Measurements from ENCODE around the gene MBP. TPM values are rescaled to one million over a fixed set of nuclear protein-coding genes. Genes with fewer than 3 reads are reported as not detected.

Gene MBP
- total RNA-seq, 1 experiment from 2014 or later: 4.5 TPM

GRCh38 chr18:77144046-77144445 lies 11.5 kb upstream of the MBP start:
- no peak overlapping the region for H3K4me3 ChIP-seq (ENCODE audit: insufficient read depth, low read depth, low read length)
- no peaks in the 10 kb centered on the region for H3K36me3 ChIP-seq (replicated peaks; ENCODE audit: control insufficient read depth, insufficient read depth, low read length)
- no peaks in the 10 kb centered on the region for H3K27me3 ChIP-seq (ENCODE audit: control insufficient read depth, insufficient read depth, low read length)
- no peak for DNase-seq

- no peak for DNase-seq
- no peaks in the 10 kb centered on the region for H3K27me3 ChIP-seq (ENCODE audit: control insufficient read depth, insufficient read depth, low read length)
Observed at GRCh38 chr18:77143196-77143595, 10.6 kb upstream of the MBP start.

GRCh38 chr18:77141401-77142118 lies 9.0 kb upstream of the MBP start:
- H3K36me3 ChIP-seq (replicated peaks; ENCODE audit: control insufficient read depth, insufficient read depth, low read length): no peaks in the 10 kb centered on the region
- DNase-seq: no peak
- no peak overlapping the region for H3K4me3 ChIP-seq (ENCODE audit: insufficient read depth, low read depth, low read length)

More at GRCh38 chr18:77143196-77143595, 10.6 kb upstream of the MBP start:
- no peak overlapping the region for H3K4me3 ChIP-seq (ENCODE audit: insufficient read depth, low read depth, low read length)
- no peaks in the 10 kb centered on the region for H3K36me3 ChIP-seq (replicated peaks; ENCODE audit: control insufficient read depth, insufficient read depth, low read length)

GRCh38 chr18:77140439-77141109 lies 8.0 kb upstream of the MBP start:
- no peaks in the 10 kb centered on the region for H3K36me3 ChIP-seq (replicated peaks; ENCODE audit: control insufficient read depth, insufficient read depth, low read length)
- H3K27me3 ChIP-seq (ENCODE audit: control insufficient read depth, insufficient read depth, low read length): no peaks in the 10 kb centered on the region
- no peak overlapping the region for H3K4me3 ChIP-seq (ENCODE audit: insufficient read depth, low read depth, low read length)
- DNase-seq: no peak

More at GRCh38 chr18:77141401-77142118, 9.0 kb upstream of the MBP start:
- no peaks in the 10 kb centered on the region for H3K27me3 ChIP-seq (ENCODE audit: control insufficient read depth, insufficient read depth, low read length)

- Histone ChIP-seq H3K36me3 (replicated peaks; ENCODE audit: control insufficient read depth, insufficient read depth, low read length) (no peaks in the 10 kb centered on the region), H3K27me3 (ENCODE audit: control insufficient read depth, insufficient read depth, low read length) (no peaks in the 10 kb centered on the region), H3K4me3 (ENCODE audit: insufficient read depth, low read depth, low read length) (no peak overlapping the region)
- DNase-seq: no peak
Observed at GRCh38 chr18:77140030-77140429, 7.4 kb upstream of the MBP start.

- Histone ChIP-seq H3K27me3 (ENCODE audit: control insufficient read depth, insufficient read depth, low read length) (peaks cover under 1% of the 10 kb centered on the region), H3K36me3 (replicated peaks; ENCODE audit: control insufficient read depth, insufficient read depth, low read length) (no peaks in the 10 kb centered on the region), H3K4me3 (ENCODE audit: insufficient read depth, low read depth, low read length) (no peak overlapping the region)
- DNase-seq: no peak
Observed at GRCh38 chr18:77139619-77140018, 7.0 kb upstream of the MBP start.

GRCh38 chr18:77138270-77138669 lies 5.7 kb upstream of the MBP start:
- Histone ChIP-seq H3K36me3 (replicated peaks; ENCODE audit: control insufficient read depth, insufficient read depth, low read length) (no peaks in the 10 kb centered on the region), H3K4me3 (ENCODE audit: insufficient read depth, low read depth, low read length) (no peak overlapping the region), H3K27me3 (ENCODE audit: control insufficient read depth, insufficient read depth, low read length) (peaks cover 10% of the 10 kb centered on the region)
- no peak for DNase-seq

GRCh38 chr18:77137851-77138250 lies 5.3 kb upstream of the MBP start:
- H3K36me3 ChIP-seq (replicated peaks; ENCODE audit: control insufficient read depth, insufficient read depth, low read length): no peaks in the 10 kb centered on the region
- no peak for DNase-seq

GRCh38 chr18:77136871-77137665 lies 4.5 kb upstream of the MBP start:
- no peaks in the 10 kb centered on the region for H3K36me3 ChIP-seq (replicated peaks; ENCODE audit: control insufficient read depth, insufficient read depth, low read length)
- DNase-seq: no peak
- H3K4me3 ChIP-seq (ENCODE audit: insufficient read depth, low read depth, low read length): no peak overlapping the region
- H3K27me3 ChIP-seq (ENCODE audit: control insufficient read depth, insufficient read depth, low read length): peaks cover 21% of the 10 kb centered on the region

More at GRCh38 chr18:77137851-77138250, 5.3 kb upstream of the MBP start:
- H3K4me3 ChIP-seq (ENCODE audit: insufficient read depth, low read depth, low read length): no peak overlapping the region
- peaks cover 15% of the 10 kb centered on the region for H3K27me3 ChIP-seq (ENCODE audit: control insufficient read depth, insufficient read depth, low read length)

- H3K27me3 ChIP-seq (ENCODE audit: control insufficient read depth, insufficient read depth, low read length): peaks cover 29% of the 10 kb centered on the region
- DNase-seq: no peak
- H3K4me3 ChIP-seq (ENCODE audit: insufficient read depth, low read depth, low read length): no peak overlapping the region
- H3K36me3 ChIP-seq (replicated peaks; ENCODE audit: control insufficient read depth, insufficient read depth, low read length): no peaks in the 10 kb centered on the region
Observed at GRCh38 chr18:77136076-77136718, 3.6 kb upstream of the MBP start.

GRCh38 chr18:77135339-77136075 lies 2.9 kb upstream of the MBP start:
- H3K36me3 ChIP-seq (replicated peaks; ENCODE audit: control insufficient read depth, insufficient read depth, low read length): no peaks in the 10 kb centered on the region
- peaks cover 34% of the 10 kb centered on the region for H3K27me3 ChIP-seq (ENCODE audit: control insufficient read depth, insufficient read depth, low read length)
- no peak for DNase-seq
- H3K4me3 ChIP-seq (ENCODE audit: insufficient read depth, low read depth, low read length): no peak overlapping the region

GRCh38 chr18:77134611-77135010 lies 2.0 kb upstream of the MBP start:
- H3K27me3 ChIP-seq (ENCODE audit: control insufficient read depth, insufficient read depth, low read length): peaks cover 38% of the 10 kb centered on the region
- H3K4me3 ChIP-seq (ENCODE audit: insufficient read depth, low read depth, low read length): no peak overlapping the region
- no peaks in the 10 kb centered on the region for H3K36me3 ChIP-seq (replicated peaks; ENCODE audit: control insufficient read depth, insufficient read depth, low read length)
- DNase-seq: no peak

- no peak for DNase-seq
- peaks cover 38% of the 10 kb centered on the region for H3K27me3 ChIP-seq (ENCODE audit: control insufficient read depth, insufficient read depth, low read length)
Observed at GRCh38 chr18:77133835-77134496, 1.4 kb upstream of the MBP start.

More at GRCh38 chr18:77133835-77134496, 1.4 kb upstream of the MBP start:
- Histone ChIP-seq H3K36me3 (replicated peaks; ENCODE audit: control insufficient read depth, insufficient read depth, low read length) (no peaks in the 10 kb centered on the region), H3K4me3 (ENCODE audit: insufficient read depth, low read depth, low read length) (no peak overlapping the region)
